HCT116 (cell line): ENCODE results near the gene SIGLEC11. TPM values are rescaled to one million over a fixed set of nuclear protein-coding genes. Genes with fewer than 3 reads are reported as not detected.

Source experiments
- ATAC-seq: fragments of 200-7000 bp; cut with Tn5 transposase; 2 replicates; pipeline ENCODE4 v1.9.1; 2020; ENCODE audit warnings: mild to moderate bottlenecking, moderate library complexity
- BruUV-seq: library from RNA; stranded (reverse); fragments of 400-500 nt; replicated peaks from 2 replicates; lab custom pipeline; 2021; lab: Mats Ljungman, UMichigan
- CTCF ChIA-PET: fragments of 300-600 bp; sonication (Branson Sonifier 250); formaldehyde crosslinking; loops from one replicate; lab custom pipeline; 2021; ENCODE audit warnings: antibody characterized with exemption; lab: Charles Lee
- POLR2A ChIA-PET: fragments of 300-600, 350-600 bp; sonication (Branson Sonifier 250); formaldehyde crosslinking; loops from one replicate; lab custom pipeline; 2021; ENCODE audit warnings: antibody characterized with exemption; lab: Charles Lee
- RAD21 ChIA-PET, 2 experiments: fragments of 300-600 bp; sonication (Branson Sonifier 250); formaldehyde crosslinking; loops; one replicate each; lab custom pipeline; 2023; ENCODE audit warnings: low total read pairs in 2 of 2; ENCODE audit not compliant: uncharacterized antibody in 2 of 2, unreplicated experiment in 2 of 2, low non-redundant PET in 1 of 2; lab: Charles Lee
- DNase-seq: peaks from one replicate; pipeline ENCODE4 v3.0.0-alpha.2; 2010; ENCODE audit warnings: low read depth, low spot score
- H2AFZ ChIP-seq: fragments of 200-600 bp; shearing (Covaris generic), sonication (generic); 2 replicates; pipeline ENCODE4 v1.6.1; 2017; ENCODE audit warnings: low read depth, mixed run types, mixed read lengths, antibody characterized with exemption, low read length; ENCODE audit not compliant: poor library complexity, severe bottlenecking
- H3K27ac ChIP-seq: 2 replicates; pipeline ENCODE4 v1.5.1; 2012; ENCODE audit warnings: low read depth, low read length
- H3K27me3 ChIP-seq: fragments of 200-600 bp; sonication (generic); 2 replicates; pipeline ENCODE4 v1.6.1; 2016; ENCODE audit warnings: mixed run types, low read length, mixed read lengths; ENCODE audit not compliant: insufficient read depth
- H3K36me3 ChIP-seq, 2 experiments: fragments of 200-500 bp in 1 of 2; fragments of 200-600 bp in 1 of 2; sonication (Bioruptor generic) in 1 of 2; sonication (generic) in 1 of 2; 2 replicates each; pipeline versions ENCODE4 v1.5.1 to v1.6.1; 2014 to 2016; ENCODE audit warnings: low read length in 2 of 2, inconsistent platforms in 1 of 2, mixed read lengths in 1 of 2, mixed run types in 1 of 2; ENCODE audit not compliant: insufficient read depth in 2 of 2, control insufficient read depth in 1 of 2
- H3K4me1 ChIP-seq, 2 experiments: fragments of 200-600 bp in 1 of 2; sonication (generic) in 1 of 2; 2 replicates each; pipeline versions ENCODE4 v1.5.1 to v1.6.1; 2012 to 2017; ENCODE audit warnings: low read length in 2 of 2, inconsistent platforms in 1 of 2, mild to moderate bottlenecking in 1 of 2, mixed read lengths in 1 of 2, mixed run types in 1 of 2, moderate library complexity in 1 of 2; ENCODE audit not compliant: insufficient read depth in 2 of 2, control insufficient read depth in 1 of 2
- H3K4me2 ChIP-seq: fragments of 200-600 bp; sonication (generic); 2 replicates; pipeline ENCODE4 v1.6.1; 2017; ENCODE audit warnings: mixed run types, low read length, mixed read lengths
- H3K4me3 ChIP-seq, 2 experiments: fragments of 200-600 bp in 1 of 2; sonication (generic) in 1 of 2; replicated peaks in 1 of 2; 2 replicates each; pipeline ENCODE4 v1.5.1; 2011 to 2016; ENCODE audit warnings: low read length in 2 of 2, control low read depth in 1 of 2, low read depth in 1 of 2, mild to moderate bottlenecking in 1 of 2, mixed read lengths in 1 of 2, mixed run types in 1 of 2
- H3K79me2 ChIP-seq: fragments of 200-600 bp; sonication (generic); 2 replicates; pipeline ENCODE4 v1.6.1; 2017; ENCODE audit warnings: mild to moderate bottlenecking, mixed run types, low read length, moderate library complexity, mixed read lengths; ENCODE audit not compliant: insufficient read depth
- H3K9ac ChIP-seq: fragments of 200-600 bp; sonication (generic); 2 replicates; pipeline ENCODE4 v1.6.1; 2016; ENCODE audit warnings: low read length, mixed read lengths
- H3K9me2 ChIP-seq: fragments of 200-600 bp; sonication (generic), shearing (Covaris generic); 2 replicates; pipeline ENCODE4 v1.6.1; 2017; ENCODE audit warnings: mixed run types, mild to moderate bottlenecking, moderate library complexity; ENCODE audit not compliant: insufficient read depth
- H3K9me3 ChIP-seq, 2 experiments: fragments of 200-500 bp in 1 of 2; fragments of 200-600 bp in 1 of 2; sonication (Bioruptor generic) in 1 of 2; sonication (generic) in 1 of 2; 2 replicates each; pipeline ENCODE4 v1.6.1; 2014 to 2017; ENCODE audit warnings: low read length in 2 of 2, mixed read lengths in 2 of 2, inconsistent platforms in 1 of 2, low read depth in 1 of 2, mild to moderate bottlenecking in 1 of 2, mixed run types in 1 of 2, moderate library complexity in 1 of 2; ENCODE audit not compliant: control insufficient read depth in 1 of 2, insufficient read depth in 1 of 2
- H4K20me1 ChIP-seq: fragments of 200-600 bp; sonication (generic), shearing (Covaris generic); 2 replicates; pipeline ENCODE4 v1.6.1; 2017; ENCODE audit warnings: mixed run types, mild to moderate bottlenecking, moderate library complexity; ENCODE audit not compliant: insufficient read depth
- ATF3 ChIP-seq: IDR thresholded peaks from 2 replicates; pipeline ENCODE4 v1.6.1; 2012
- CEBPB ChIP-seq: IDR thresholded peaks from 2 replicates; pipeline ENCODE4 v1.6.1; 2012; ENCODE audit warnings: low read depth
- CTCF ChIP-seq, 3 experiments: fragments of 200-600 bp in 1 of 3; sonication (generic) in 1 of 3; IDR thresholded peaks in 2 of 3; conservative IDR thresholded peaks in 1 of 3; 2 replicates each; pipeline ENCODE4 v1.5.1; 2012 to 2017; ENCODE audit warnings: low read depth in 2 of 3, low read length in 2 of 3, antibody characterized with exemption in 1 of 3, borderline replicate concordance in 1 of 3, control low read depth in 1 of 3, mild to moderate bottlenecking in 1 of 3, mixed read lengths in 1 of 3, mixed run types in 1 of 3, moderate library complexity in 1 of 3; ENCODE audit not compliant: insufficient read depth in 1 of 3
- EGR1 ChIP-seq: IDR thresholded peaks from 2 replicates; pipeline ENCODE4 v1.6.1; 2012; ENCODE audit warnings: low read depth
- JUND ChIP-seq: IDR thresholded peaks from 2 replicates; pipeline ENCODE4 v1.6.1; 2012
- POLR2A ChIP-seq: IDR thresholded peaks from 2 replicates; pipeline ENCODE4 v1.7.0; 2011; ENCODE audit warnings: borderline replicate concordance; ENCODE audit not compliant: insufficient read depth, insufficient read length; ENCODE audit errors: extremely low read depth
- SIN3A ChIP-seq: IDR thresholded peaks from 2 replicates; pipeline ENCODE4 v1.6.1; 2012; ENCODE audit warnings: low read depth
- SP1 ChIP-seq: IDR thresholded peaks from 2 replicates; pipeline ENCODE4 v1.6.1; 2012; ENCODE audit warnings: low read depth
- ZFX ChIP-seq: fragments of 450-650 bp; IDR thresholded peaks from 2 replicates; pipeline ENCODE4 v1.6.1; 2017
- intact Hi-C: fragments of 100-400 bp; cut with micrococcal nuclease; formaldehyde crosslinking; loops from 2 replicates; pipeline ENCODE4 v1.10.0; 2022
- total RNA-seq: library from RNA; stranded (reverse); gene quantifications from one replicate; pipeline ENCODE4 v1.2.1, GENCODE V29; 2021; ENCODE audit not compliant: unreplicated experiment
- TF ChIP-seq, protein P1 (sequence below): IDR thresholded peaks from 2 replicates; pipeline ENCODE4 v1.6.1; 2012; ENCODE audit warnings: low read depth
- TF ChIP-seq, protein P2 (sequence below): IDR thresholded peaks from 2 replicates; pipeline ENCODE4 v1.6.1; 2012
- TF ChIP-seq, protein P3 (sequence below): IDR thresholded peaks from 2 replicates; pipeline ENCODE4 v1.6.1; 2011; ENCODE audit warnings: mild to moderate bottlenecking, low read length, moderate library complexity; ENCODE audit not compliant: insufficient replicate concordance; ENCODE audit errors: extremely low read depth

Gene SIGLEC11
- total RNA-seq, 1 experiment from 2014 or later, result not detected

- ChIA-PET POLR2A (no interaction called here), RAD21 (no interaction called here), CTCF (no interaction called here)
- DNase-seq (no peak), ATAC-seq (no peak)
- no peaks in the 10 kb centered on the region for H4K20me1 ChIP-seq
- intact Hi-C loops, result no loop called here
- no peaks in the 10 kb centered on the region for H3K9me3 ChIP-seq
- no peak overlapping the region for H2AFZ ChIP-seq
- no peaks in the 10 kb centered on the region for H3K9me2 ChIP-seq
- no peaks in the 10 kb centered on the region for H3K27me3 ChIP-seq
- H3K9ac ChIP-seq, result no peak overlapping the region
- no peak overlapping the region for H3K27ac ChIP-seq
- BruUV-seq, result no TSS peak
- H3K4me2 ChIP-seq, result no peak overlapping the region
- TF ChIP-seq SIN3A, result no peak
- TF ChIP-seq ZFX, result no peak
- no peak for TF ChIP-seq JUND
- TF ChIP-seq ATF3, result no peak
- TF ChIP-seq SP1, result no peak
- no peak for TF ChIP-seq POLR2A
- no peak for TF ChIP-seq CEBPB
- peaks cover 23% of the 10 kb centered on the region for H3K79me2 ChIP-seq
- no peak overlapping the region for H3K4me3 ChIP-seq
- peaks cover 7 to 25% of the 10 kb centered on the region in 2 experiments; a peak in 3 of 4 replicates for H3K4me1 ChIP-seq
- peaks cover 0 to 10% of the 10 kb centered on the region in 2 experiments; a peak in 2 of 4 replicates for H3K36me3 ChIP-seq
Measured at GRCh38 chr19:49932731-49933131, 28.2 kb downstream of the SIGLEC11 start.

DNA sequence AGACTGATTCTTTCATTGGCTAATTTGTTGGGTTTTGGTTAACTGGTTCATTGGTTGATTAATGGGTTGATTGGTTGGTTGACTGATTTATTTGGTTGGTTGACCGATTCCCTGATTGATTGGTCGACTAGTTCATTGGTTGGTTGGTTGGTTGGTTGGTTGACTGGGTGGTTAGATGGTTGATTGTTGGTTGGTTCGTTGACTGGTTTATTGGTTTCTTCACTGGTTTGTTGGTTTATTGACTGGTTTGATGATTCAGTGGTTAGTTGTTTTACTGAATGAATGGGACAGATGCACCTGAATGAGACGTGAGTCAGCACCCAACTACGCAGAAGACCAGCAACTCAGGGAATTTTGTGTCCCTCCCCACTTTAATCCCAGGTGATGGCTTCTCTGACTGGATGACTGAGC is 28.9 kb downstream of the SIGLEC11 start:
- no peak overlapping the region for H3K27ac ChIP-seq
- intact Hi-C loops, result no loop called here
- no peak overlapping the region for H3K4me3 ChIP-seq
- H3K4me1 ChIP-seq, result peaks cover 11 to 29% of the 10 kb centered on the region in 2 experiments; a peak in 3 of 4 replicates
- H3K27me3 ChIP-seq, result no peaks in the 10 kb centered on the region
- H3K4me2 ChIP-seq, result no peak overlapping the region
- ChIA-PET POLR2A (no interaction called here), RAD21 (no interaction called here), CTCF (no interaction called here)
- H3K9me3 ChIP-seq, result no peaks in the 10 kb centered on the region
- no peak for DNase-seq
- no peaks in the 10 kb centered on the region for H3K9me2 ChIP-seq
- no peak overlapping the region for H3K9ac ChIP-seq
- peaks cover 3 to 17% of the 10 kb centered on the region in 2 experiments; a peak in 3 of 4 replicates for H3K36me3 ChIP-seq
- H2AFZ ChIP-seq, result no peak overlapping the region
- no peak for ATAC-seq
- BruUV-seq, result no TSS peak
- H4K20me1 ChIP-seq, result no peaks in the 10 kb centered on the region
- TF ChIP-seq EGR1 (no peak), POLR2A (no peak), CTCF (IDR thresholded peaks at IDR 0.05 in 2 of 3, conservative IDR thresholded peaks at IDR 0.05 in 1 of 3; ENCODE audit: borderline replicate concordance in 1 of 3, insufficient read depth in 1 of 3, low read depth in 2 of 3, low read length in 2 of 3) (no peak), CEBPB (no peak), ZFX (no peak), SP1 (no peak)
- TF ChIP-seq, protein P1, sequence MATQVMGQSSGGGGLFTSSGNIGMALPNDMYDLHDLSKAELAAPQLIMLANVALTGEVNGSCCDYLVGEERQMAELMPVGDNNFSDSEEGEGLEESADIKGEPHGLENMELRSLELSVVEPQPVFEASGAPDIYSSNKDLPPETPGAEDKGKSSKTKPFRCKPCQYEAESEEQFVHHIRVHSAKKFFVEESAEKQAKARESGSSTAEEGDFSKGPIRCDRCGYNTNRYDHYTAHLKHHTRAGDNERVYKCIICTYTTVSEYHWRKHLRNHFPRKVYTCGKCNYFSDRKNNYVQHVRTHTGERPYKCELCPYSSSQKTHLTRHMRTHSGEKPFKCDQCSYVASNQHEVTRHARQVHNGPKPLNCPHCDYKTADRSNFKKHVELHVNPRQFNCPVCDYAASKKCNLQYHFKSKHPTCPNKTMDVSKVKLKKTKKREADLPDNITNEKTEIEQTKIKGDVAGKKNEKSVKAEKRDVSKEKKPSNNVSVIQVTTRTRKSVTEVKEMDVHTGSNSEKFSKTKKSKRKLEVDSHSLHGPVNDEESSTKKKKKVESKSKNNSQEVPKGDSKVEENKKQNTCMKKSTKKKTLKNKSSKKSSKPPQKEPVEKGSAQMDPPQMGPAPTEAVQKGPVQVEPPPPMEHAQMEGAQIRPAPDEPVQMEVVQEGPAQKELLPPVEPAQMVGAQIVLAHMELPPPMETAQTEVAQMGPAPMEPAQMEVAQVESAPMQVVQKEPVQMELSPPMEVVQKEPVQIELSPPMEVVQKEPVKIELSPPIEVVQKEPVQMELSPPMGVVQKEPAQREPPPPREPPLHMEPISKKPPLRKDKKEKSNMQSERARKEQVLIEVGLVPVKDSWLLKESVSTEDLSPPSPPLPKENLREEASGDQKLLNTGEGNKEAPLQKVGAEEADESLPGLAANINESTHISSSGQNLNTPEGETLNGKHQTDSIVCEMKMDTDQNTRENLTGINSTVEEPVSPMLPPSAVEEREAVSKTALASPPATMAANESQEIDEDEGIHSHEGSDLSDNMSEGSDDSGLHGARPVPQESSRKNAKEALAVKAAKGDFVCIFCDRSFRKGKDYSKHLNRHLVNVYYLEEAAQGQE, result no peak
- TF ChIP-seq, protein P2, sequence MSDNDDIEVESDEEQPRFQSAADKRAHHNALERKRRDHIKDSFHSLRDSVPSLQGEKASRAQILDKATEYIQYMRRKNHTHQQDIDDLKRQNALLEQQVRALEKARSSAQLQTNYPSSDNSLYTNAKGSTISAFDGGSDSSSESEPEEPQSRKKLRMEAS, result no peak
- TF ChIP-seq, protein P3, sequence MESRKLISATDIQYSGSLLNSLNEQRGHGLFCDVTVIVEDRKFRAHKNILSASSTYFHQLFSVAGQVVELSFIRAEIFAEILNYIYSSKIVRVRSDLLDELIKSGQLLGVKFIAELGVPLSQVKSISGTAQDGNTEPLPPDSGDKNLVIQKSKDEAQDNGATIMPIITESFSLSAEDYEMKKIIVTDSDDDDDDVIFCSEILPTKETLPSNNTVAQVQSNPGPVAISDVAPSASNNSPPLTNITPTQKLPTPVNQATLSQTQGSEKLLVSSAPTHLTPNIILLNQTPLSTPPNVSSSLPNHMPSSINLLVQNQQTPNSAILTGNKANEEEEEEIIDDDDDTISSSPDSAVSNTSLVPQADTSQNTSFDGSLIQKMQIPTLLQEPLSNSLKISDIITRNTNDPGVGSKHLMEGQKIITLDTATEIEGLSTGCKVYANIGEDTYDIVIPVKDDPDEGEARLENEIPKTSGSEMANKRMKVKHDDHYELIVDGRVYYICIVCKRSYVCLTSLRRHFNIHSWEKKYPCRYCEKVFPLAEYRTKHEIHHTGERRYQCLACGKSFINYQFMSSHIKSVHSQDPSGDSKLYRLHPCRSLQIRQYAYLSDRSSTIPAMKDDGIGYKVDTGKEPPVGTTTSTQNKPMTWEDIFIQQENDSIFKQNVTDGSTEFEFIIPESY, result no peak
- H3K79me2 ChIP-seq, result peaks cover 29% of the 10 kb centered on the region
